Anterior cingulate cortex (tissue), 58 donors: ENCODE measurements around the gene HTRA3.
"Not testable (repeated sequence)": the region's sequence is repeated elsewhere in the genome, so short reads cannot be mapped to it uniquely, and the experiment has no call there.

Experiments used
- DNase-seq, 58 donors: peaks; one replicate each; lab custom pipeline; 2025; lab: John Stamatoyannopoulos, UW

Gene HTRA3

GRCh38 chr4:8336412-8337075, 67.0 kb downstream of the HTRA3 start:
- no peak for DNase-seq

- no peak for DNase-seq
Observed at GRCh38 chr4:8338351-8338961, 68.9 kb downstream of the HTRA3 start.

GRCh38 chr4:8340781-8341241, 71.3 kb downstream of the HTRA3 start:
- DNase-seq: peak in 50 of 58 donors; percentile 27 to 86 (median 63)

GRCh38 chr4:8341281-8341680, 71.7 kb downstream of the HTRA3 start:
- not testable (repeated sequence) for DNase-seq

- DNase-seq: peak in 22 of 58 donors; percentile 3 to 56 (median 28)
Observed at GRCh38 chr4:8341691-8342090, 72.1 kb downstream of the HTRA3 start.

- DNase-seq: no peak
Observed at GRCh38 chr4:8342651-8343261, 73.2 kb downstream of the HTRA3 start.

- no peak for DNase-seq
Observed at GRCh38 chr4:8343262-8343966, 73.9 kb downstream of the HTRA3 start.

GRCh38 chr4:8343967-8344331, 74.4 kb downstream of the HTRA3 start:
- no peak for DNase-seq

GRCh38 chr4:8344377-8344776, 74.8 kb downstream of the HTRA3 start:
- DNase-seq: no peak

GRCh38 chr4:8345053-8345945, 75.7 kb downstream of the HTRA3 start:
- DNase-seq: no peak

- DNase-seq: no peak
Observed at GRCh38 chr4:8345946-8346814, 76.6 kb downstream of the HTRA3 start.

- DNase-seq: peak in 40 of 58 donors; percentile 8 to 70 (median 46)
Observed at GRCh38 chr4:8346838-8347605, 77.5 kb downstream of the HTRA3 start.

GRCh38 chr4:8347660-8348059, 78.1 kb downstream of the HTRA3 start:
- DNase-seq: no peak

- DNase-seq: no peak
Observed at GRCh38 chr4:8348071-8348470, 78.5 kb downstream of the HTRA3 start.

- not testable (repeated sequence) for DNase-seq
Observed at GRCh38 chr4:8349236-8349635, 79.7 kb downstream of the HTRA3 start.

GRCh38 chr4:8349664-8350236, 80.2 kb downstream of the HTRA3 start:
- no peak for DNase-seq

GRCh38 chr4:8350352-8350751, 80.8 kb downstream of the HTRA3 start:
- DNase-seq: no peak

GRCh38 chr4:8350841-8351461, 81.4 kb downstream of the HTRA3 start:
- no peak for DNase-seq
